Adipocyte (in vitro differentiated cells): ENCODE measurements around the gene LAMP5.

Source experiments
- DNase-seq: peaks from one replicate; pipeline ENCODE4 v3.0.0-alpha.2; 2015; ENCODE audit warnings: low read depth
- H3K27me3 ChIP-seq: replicated peaks from 2 replicates; pipeline ENCODE4 v1.7.0; 2013; ENCODE audit warnings: mild to moderate bottlenecking, low read length, moderate library complexity; ENCODE audit not compliant: control insufficient read depth, insufficient read depth
- H3K36me3 ChIP-seq: 2 replicates; pipeline ENCODE4 v1.7.0; 2013; ENCODE audit warnings: low read length, mild to moderate bottlenecking, moderate library complexity; ENCODE audit not compliant: control insufficient read depth, insufficient read depth, severe bottlenecking
- H3K4me1 ChIP-seq: 2 replicates; pipeline ENCODE4 v1.7.0; 2013; ENCODE audit warnings: mild to moderate bottlenecking, low read length, moderate library complexity; ENCODE audit not compliant: control insufficient read depth, insufficient read depth
- H3K4me3 ChIP-seq: 2 replicates; pipeline ENCODE4 v1.7.0; 2013; ENCODE audit warnings: mild to moderate bottlenecking, low read length, moderate library complexity
- H3K9ac ChIP-seq: 2 replicates; pipeline ENCODE4 v1.7.0; 2013; ENCODE audit warnings: mild to moderate bottlenecking, low read length, moderate library complexity
- H3K9me3 ChIP-seq: 2 replicates; pipeline ENCODE4 v1.7.0; 2013; ENCODE audit warnings: mild to moderate bottlenecking, low read length, moderate library complexity; ENCODE audit not compliant: control insufficient read depth

Gene LAMP5

DNA sequence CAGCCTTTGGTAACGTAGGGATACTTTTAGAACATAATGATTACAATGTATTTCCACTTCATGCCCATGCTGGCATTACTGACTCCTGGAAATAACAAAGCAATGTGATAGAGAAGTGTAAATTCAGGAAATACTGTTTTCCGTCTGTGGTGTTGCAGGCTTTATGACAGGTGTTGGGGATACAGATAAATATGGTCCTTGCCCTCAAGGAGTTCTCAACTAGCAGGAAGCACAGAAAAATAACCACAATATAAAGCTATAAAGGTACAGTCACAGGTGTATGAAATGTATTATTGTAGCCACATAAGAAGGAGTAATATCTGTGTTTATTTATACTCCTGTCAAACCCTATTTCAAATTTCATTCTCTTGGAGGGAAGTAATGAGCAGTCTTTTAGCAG lies 12.9 kb upstream of the LAMP5 start:
- Histone ChIP-seq H3K9me3 (no peaks in the 10 kb centered on the region), H3K36me3 (no peaks in the 10 kb centered on the region), H3K9ac (no peak overlapping the region), H3K4me3 (no peak overlapping the region), H3K27me3 (peaks cover 36% of the 10 kb centered on the region), H3K4me1 (peaks cover 2% of the 10 kb centered on the region)
- no peak for DNase-seq

DNA sequence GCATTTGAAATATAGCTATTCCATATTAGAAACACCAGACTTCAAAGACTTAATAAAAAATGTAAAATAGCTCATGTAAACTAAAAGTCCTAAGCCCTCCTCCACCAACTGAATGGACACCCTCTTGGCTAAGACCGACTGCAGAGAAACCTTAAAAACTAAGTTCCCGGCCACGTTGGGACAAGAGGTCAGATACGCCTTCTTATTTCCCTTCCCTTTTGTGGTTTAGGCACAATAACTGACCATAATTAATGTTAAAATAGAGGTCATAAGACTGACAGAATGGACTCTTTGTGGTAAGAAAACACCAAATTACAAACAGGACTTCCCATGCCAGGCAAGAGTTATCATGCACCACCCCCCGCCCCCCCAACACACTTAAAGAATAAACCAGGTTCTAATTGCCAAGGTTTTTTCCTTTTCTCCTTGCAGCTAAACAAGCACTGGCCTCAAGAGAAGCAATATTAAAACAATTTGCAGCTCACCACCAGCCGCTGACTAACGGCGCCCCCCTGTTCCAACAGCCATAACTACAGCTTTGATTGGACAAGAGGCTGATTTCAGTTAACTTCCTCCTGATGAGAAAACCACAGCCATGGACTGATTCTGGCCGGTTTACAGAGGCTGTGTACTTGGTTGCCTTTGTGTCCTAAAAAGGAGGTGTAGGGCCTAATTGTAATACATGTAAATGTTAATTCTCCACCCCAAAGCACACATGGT lies 10.7 kb upstream of the LAMP5 start:
- Histone ChIP-seq H3K9me3 (no peaks in the 10 kb centered on the region), H3K27me3 (peaks cover 58% of the 10 kb centered on the region), H3K36me3 (no peaks in the 10 kb centered on the region), H3K4me3 (no peak overlapping the region), H3K9ac (no peak overlapping the region), H3K4me1 (peaks cover 9% of the 10 kb centered on the region)
- DNase-seq: peak; percentile 23

DNA sequence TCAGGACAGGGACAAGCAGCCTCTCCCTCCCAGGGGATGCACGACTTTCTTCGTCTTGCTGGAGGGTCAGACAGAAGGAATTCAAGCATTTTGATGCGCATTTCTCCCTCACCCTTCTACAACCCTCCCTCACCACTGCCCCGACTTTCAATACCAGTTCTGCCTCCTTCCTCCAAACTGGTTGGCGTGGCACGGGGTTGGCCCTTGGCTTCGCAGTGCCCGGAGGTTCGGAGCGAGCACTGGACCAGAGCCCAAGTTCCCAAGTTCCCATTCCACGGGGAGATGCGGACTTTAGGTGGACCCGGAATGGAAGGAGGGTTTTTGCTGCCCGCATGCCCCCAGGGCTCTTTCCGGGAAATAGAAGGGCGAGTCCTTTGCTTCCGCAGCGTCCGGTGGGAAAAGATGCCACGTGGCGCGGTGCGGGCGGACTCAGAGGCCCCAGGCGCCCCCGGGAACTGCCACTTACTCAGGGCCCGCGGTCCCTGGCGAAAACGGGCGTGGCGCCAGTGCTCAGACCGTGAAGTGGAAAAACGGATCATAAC lies 8.0 kb upstream of the LAMP5 start:
- Histone ChIP-seq H3K4me3 (peak overlapping the region; percentile 47), H3K4me1 (peaks cover 9% of the 10 kb centered on the region), H3K27me3 (peaks cover 74% of the 10 kb centered on the region), H3K36me3 (no peaks in the 10 kb centered on the region), H3K9ac (no peak overlapping the region), H3K9me3 (no peaks in the 10 kb centered on the region)
- no peak for DNase-seq

DNA sequence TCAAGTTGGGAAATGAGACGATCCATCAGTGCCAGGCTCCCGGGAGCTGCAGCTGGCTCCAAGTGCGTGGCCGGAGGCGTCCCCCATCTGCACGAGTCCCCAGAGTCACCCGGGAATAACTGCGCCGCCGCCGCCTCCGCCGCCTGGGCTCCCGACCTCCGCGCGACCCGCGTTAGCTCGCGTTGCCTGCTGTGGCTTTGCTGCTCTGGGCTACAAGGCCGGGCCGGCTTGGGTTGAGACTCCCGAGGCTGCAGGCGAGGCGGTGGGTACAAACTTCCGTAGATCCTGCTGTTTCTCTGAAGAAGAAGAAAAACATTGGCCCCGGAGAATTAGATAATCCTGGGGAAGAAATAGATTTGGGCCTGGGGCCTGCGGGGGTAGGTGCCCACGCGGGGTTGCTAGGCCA lies 7.4 kb upstream of the LAMP5 start:
- no peaks in the 10 kb centered on the region for H3K36me3 ChIP-seq
- DNase-seq: no peak
- no peaks in the 10 kb centered on the region for H3K9me3 ChIP-seq
- peak overlapping the region; percentile 47 for H3K4me3 ChIP-seq
- peaks cover 78% of the 10 kb centered on the region for H3K27me3 ChIP-seq
- peaks cover 9% of the 10 kb centered on the region for H3K4me1 ChIP-seq
- H3K9ac ChIP-seq: no peak overlapping the region

DNA sequence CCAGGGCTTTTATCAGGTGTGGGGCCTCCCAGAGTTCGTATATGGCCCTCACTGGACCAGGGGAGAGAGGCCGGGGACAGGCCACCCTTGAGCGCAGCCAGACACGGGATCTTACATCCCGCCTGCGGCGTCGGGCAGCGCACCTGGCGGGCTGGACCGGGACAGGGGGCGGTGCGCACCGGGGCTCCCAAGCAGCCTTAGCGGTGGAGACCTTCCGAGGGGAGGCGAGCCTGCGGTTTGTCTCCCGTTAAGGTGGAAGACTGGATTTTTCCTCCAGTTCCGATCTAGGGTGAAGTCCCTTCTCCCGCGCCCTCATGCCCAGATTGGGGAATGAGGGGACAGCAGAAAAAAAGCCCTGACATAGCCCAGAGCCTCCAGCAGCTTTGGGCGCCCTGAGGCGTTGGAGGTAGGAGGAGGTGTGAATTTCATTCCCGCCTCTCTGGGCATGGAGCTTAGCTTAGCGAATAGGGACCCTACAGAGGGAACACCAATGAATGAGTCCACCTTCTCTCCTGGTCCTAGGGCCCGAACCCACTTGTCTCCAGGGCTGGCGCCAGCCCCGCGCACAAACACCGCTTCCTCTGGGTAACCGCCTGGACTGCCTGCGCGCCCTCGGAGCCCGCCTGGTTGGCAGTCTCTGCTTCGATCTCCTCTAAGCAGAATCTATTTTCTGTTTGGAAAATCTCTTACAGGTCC lies 6.7 kb upstream of the LAMP5 start:
- Histone ChIP-seq H3K9me3 (no peaks in the 10 kb centered on the region), H3K4me3 (no peak overlapping the region), H3K36me3 (no peaks in the 10 kb centered on the region), H3K4me1 (peaks cover 9% of the 10 kb centered on the region), H3K9ac (no peak overlapping the region), H3K27me3 (peaks cover 78% of the 10 kb centered on the region)
- DNase-seq: no peak

DNA sequence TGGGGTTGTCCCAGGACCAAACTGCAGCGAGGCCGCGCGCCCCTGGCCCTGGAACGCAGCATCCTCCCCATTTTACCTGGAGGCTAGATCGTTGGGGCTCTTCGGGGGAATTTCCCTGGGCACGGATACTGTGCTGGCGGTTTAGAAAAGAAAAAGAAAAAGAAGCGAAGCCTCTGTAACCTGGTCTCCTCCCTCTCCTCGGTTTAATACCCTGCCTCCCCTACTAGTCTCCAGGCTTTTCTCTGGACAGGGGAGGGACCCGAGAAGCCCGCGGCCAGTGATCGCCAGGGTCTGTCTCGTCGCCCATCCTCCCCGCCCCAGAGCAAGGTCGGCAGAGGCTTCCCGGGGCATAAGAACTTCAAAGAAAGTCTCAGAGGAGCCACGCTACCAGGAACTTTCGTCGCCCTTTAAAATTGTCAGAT lies 6.1 kb upstream of the LAMP5 start:
- no peak overlapping the region for H3K4me3 ChIP-seq
- H3K4me1 ChIP-seq: peaks cover 9% of the 10 kb centered on the region
- no peaks in the 10 kb centered on the region for H3K9me3 ChIP-seq
- no peaks in the 10 kb centered on the region for H3K36me3 ChIP-seq
- H3K27me3 ChIP-seq: peaks cover 77% of the 10 kb centered on the region
- H3K9ac ChIP-seq: no peak overlapping the region
- no peak for DNase-seq

DNA sequence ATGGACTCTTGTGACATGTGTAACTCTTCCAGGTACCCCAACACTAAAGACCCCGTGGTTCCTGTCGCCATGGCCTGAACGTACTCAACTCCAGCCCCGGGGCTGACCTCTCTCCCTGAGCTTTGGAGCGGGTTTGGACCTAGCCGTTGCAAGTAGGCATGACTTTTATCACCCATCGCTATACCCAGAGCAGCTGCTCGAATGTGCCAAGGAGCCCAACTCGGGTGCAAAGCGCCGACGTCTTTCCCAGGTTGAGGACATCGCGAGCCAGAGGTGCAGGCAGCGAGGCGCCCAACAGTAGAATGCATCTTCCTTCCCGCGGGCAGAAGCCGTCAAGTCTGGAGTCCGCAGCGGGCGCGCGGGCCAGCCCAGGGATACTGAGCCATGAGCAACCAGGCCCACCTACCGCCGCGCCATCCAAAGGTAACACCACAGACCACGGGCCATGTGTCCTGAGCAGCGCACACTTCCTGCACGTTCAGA lies 5.7 kb upstream of the LAMP5 start:
- H3K36me3 ChIP-seq: no peaks in the 10 kb centered on the region
- H3K9ac ChIP-seq: no peak overlapping the region
- DNase-seq: no peak
- H3K27me3 ChIP-seq: peaks cover 72% of the 10 kb centered on the region
- no peaks in the 10 kb centered on the region for H3K9me3 ChIP-seq
- no peak overlapping the region for H3K4me3 ChIP-seq
- peaks cover 9% of the 10 kb centered on the region for H3K4me1 ChIP-seq

DNA sequence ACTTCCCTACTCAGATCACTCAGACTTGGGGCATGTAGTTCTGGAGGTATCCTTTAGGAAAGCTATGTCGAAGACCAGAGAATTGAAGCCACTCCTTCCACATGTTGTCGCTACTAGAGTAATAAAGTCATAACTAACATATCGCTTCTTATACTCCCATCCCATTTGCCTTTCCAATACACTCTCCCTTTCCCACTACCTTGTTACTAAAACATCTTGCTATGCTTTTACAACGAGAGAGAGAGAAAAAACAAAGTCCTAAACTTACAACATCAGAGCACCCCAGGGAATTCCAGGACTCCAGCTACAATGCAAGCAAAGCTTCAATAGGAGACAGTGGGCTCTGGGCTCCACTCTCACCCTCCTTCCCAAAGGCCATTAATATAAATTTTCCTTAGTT lies 5.1 kb upstream of the LAMP5 start:
- Histone ChIP-seq H3K36me3 (no peaks in the 10 kb centered on the region), H3K9ac (no peak overlapping the region), H3K4me3 (no peak overlapping the region), H3K27me3 (peaks cover 77% of the 10 kb centered on the region), H3K4me1 (peaks cover 9% of the 10 kb centered on the region), H3K9me3 (no peaks in the 10 kb centered on the region)
- DNase-seq: no peak

DNA sequence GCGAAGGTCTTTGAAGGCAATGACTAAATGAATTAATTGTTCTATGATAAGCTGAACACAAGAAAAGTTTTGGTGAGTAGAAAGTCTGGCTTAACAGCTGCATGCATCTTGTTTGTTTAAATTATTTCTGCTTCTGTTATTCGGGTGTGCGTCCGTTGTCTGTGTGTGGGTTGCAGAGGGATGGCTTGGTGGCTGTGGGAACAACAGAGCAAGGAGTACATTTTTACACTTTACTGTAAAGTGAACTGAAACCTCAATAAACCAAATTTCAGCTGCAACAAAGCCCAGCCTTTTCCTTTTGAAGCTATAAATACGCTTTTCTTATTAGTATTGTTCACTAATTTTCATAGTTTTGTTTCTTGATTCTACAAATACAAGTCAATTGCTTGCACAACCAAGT lies 3.5 kb upstream of the LAMP5 start:
- no peak for DNase-seq
- Histone ChIP-seq H3K9me3 (no peaks in the 10 kb centered on the region), H3K4me3 (no peak overlapping the region), H3K27me3 (peaks cover 86% of the 10 kb centered on the region), H3K4me1 (peaks cover 17% of the 10 kb centered on the region), H3K9ac (no peak overlapping the region), H3K36me3 (no peaks in the 10 kb centered on the region)

DNA sequence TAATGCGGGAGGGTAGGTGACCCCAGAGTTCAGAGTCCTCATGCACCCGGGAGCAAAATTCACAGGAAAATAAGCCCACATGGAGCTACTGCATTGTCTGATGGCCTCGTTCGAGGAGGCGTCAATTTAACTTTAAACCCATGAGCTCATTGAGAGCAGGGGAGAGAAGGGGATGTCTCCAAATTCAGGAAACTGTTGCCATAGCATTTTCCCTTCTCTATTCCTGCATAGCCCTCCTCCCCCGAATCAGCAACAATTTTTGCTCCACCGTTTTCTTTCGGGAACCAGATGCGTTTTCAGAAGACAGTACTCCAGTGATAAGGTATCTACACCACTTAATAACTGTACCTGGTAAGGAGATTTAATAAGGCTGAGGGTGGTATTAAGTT lies 324 bp upstream of the LAMP5 start:
- peaks cover 8% of the 10 kb centered on the region for H3K4me1 ChIP-seq
- no peak for DNase-seq
- H3K4me3 ChIP-seq: no peak overlapping the region
- H3K36me3 ChIP-seq: no peaks in the 10 kb centered on the region
- H3K27me3 ChIP-seq: peaks cover 86% of the 10 kb centered on the region
- no peaks in the 10 kb centered on the region for H3K9me3 ChIP-seq
- H3K9ac ChIP-seq: no peak overlapping the region

DNA sequence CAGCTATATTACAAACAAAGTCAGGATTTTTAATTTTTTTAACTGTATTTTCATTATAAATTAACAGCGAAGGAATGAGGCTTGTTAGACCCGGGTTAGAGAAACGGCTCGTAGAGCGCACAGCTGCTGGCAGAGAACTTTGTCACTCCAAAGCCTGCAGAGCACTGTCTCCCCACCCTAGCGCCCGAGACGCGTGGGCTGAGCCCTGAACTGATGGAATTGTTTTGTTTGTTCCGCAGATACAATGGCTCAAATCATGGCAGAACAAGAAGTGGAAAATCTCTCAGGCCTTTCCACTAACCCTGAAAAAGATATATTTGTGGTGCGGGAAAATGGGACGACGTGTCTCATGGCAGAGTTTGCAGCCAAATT lies 810 bp downstream of the LAMP5 start:
- Histone ChIP-seq H3K9me3 (no peaks in the 10 kb centered on the region), H3K27me3 (peaks cover 86% of the 10 kb centered on the region), H3K9ac (no peak overlapping the region), H3K36me3 (no peaks in the 10 kb centered on the region), H3K4me1 (peaks cover 8% of the 10 kb centered on the region), H3K4me3 (no peak overlapping the region)
- DNase-seq: peak; percentile 24
